Esophagus (tissue), 2 donors: Measurements from ENCODE around the gene CEMIP. TPM values are rescaled to one million over a fixed set of nuclear protein-coding genes. Genes with fewer than 3 reads are reported as not detected.

ENCODE experiments used
- H3K27ac ChIP-seq, 2 donors: one replicate each; pipeline ENCODE4 v1.5.1; 2013; ENCODE audit warnings: low read depth in 2 of 2, mild to moderate bottlenecking in 2 of 2, inconsistent platforms in 1 of 2, low read length in 1 of 2, moderate library complexity in 1 of 2
- H3K27me3 ChIP-seq, 2 donors: one replicate each; pipeline ENCODE4 v1.6.1; 2013; ENCODE audit warnings: low read length in 2 of 2, control low read depth in 1 of 2, mild to moderate bottlenecking in 1 of 2; ENCODE audit not compliant: insufficient read depth in 2 of 2, control insufficient read depth in 1 of 2
- H3K36me3 ChIP-seq, 2 donors: one replicate each; pipeline ENCODE4 v1.6.1; 2013; ENCODE audit warnings: low read length in 1 of 2; ENCODE audit not compliant: control insufficient read depth in 2 of 2, insufficient read depth in 2 of 2
- H3K4me1 ChIP-seq, 2 donors: one replicate each; pipeline ENCODE4 v1.6.1; 2013; ENCODE audit warnings: low read length in 1 of 2; ENCODE audit not compliant: control insufficient read depth in 2 of 2, insufficient read depth in 2 of 2
- H3K4me3 ChIP-seq, 2 donors: one replicate each; pipeline ENCODE4 v1.5.1; 2013; ENCODE audit warnings: low read length in 2 of 2, mild to moderate bottlenecking in 2 of 2, low read depth in 1 of 2, moderate library complexity in 1 of 2
- H3K9me3 ChIP-seq, 2 donors: one replicate each; pipeline ENCODE4 v1.6.1; 2013; ENCODE audit warnings: mild to moderate bottlenecking in 2 of 2, low read depth in 1 of 2, low read length in 1 of 2, moderate library complexity in 1 of 2; ENCODE audit not compliant: control insufficient read depth in 2 of 2, insufficient read depth in 1 of 2
- WGBS, 2 donors: extraction: QIAGEN DNeasy Blood & Tissue Kit; methylation state at CpG; one replicate each; pipeline ENCODE4 v1.1.7; 2013; 5-methylcytosine and 5-hydroxymethylcytosine counted together
- polyA plus RNA-seq, 2 donors: library from polyadenylated mRNA; stranded (reverse); fragments of 200-250 nt; gene quantifications; one replicate each; pipeline ENCODE4 v1.2.3, GENCODE V29; 2013
- donor health status: healthy with polysubstance abuse.
- donor health status: Bipolar disorder and iron deficiency.

Gene CEMIP
- polyA plus RNA-seq, 2 donors: 2.0 to 2.2 TPM

- Histone ChIP-seq H3K4me1 (no peaks in the 10 kb centered on the region), H3K36me3 (peaks cover 0 to 4% of the 10 kb centered on the region in 2 donors), H3K4me3 (no peak overlapping the region), H3K27ac (no peak overlapping the region), H3K9me3 (no peaks in the 10 kb centered on the region), H3K27me3 (no peaks in the 10 kb centered on the region)
- 72% methylated on average over 6 of the region's 6 CpGs for WGBS, 2 donors
Measured at GRCh38 chr15:80885016-80885579, 105.9 kb downstream of the CEMIP start.

DNA sequence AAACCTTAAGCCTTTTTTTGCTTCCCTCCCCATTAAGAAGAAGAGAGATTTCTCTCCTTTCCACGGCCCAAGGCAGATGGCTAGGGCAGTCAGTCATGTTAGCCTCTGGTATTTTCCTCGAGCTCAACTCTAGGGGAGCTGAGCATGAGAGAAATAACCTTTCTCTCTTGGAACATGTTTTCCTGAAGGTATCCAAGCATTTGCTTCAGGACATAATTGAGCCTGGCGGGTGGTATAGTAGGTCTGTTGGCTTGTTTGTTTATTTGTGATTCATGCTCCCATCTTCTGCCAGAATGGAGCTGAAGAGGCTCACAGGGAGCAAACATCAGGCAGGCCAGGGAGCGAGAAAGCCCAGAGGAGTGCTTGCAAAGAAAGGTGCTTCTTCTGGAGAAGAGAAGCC is 108.0 kb downstream of the CEMIP start:
- Histone ChIP-seq H3K9me3 (no peaks in the 10 kb centered on the region), H3K27me3 (no peaks in the 10 kb centered on the region), H3K4me3 (no peak overlapping the region), H3K4me1 (no peaks in the 10 kb centered on the region), H3K27ac (no peak overlapping the region), H3K36me3 (no peaks in the 10 kb centered on the region)
- WGBS, 2 donors: 62 to 80% methylated on average over 4 of the region's 4 CpGs

GRCh38 chr15:80888846-80889245 is 109.7 kb downstream of the CEMIP start:
- Histone ChIP-seq H3K36me3 (no peaks in the 10 kb centered on the region), H3K27ac (no peak overlapping the region), H3K27me3 (no peaks in the 10 kb centered on the region), H3K4me1 (no peaks in the 10 kb centered on the region), H3K9me3 (no peaks in the 10 kb centered on the region), H3K4me3 (no peak overlapping the region)
- WGBS, 2 donors: 85 to 91% methylated on average over 3 of the region's 3 CpGs

GRCh38 chr15:80890341-80891005 is 111.3 kb downstream of the CEMIP start:
- Histone ChIP-seq H3K4me3 (no peak overlapping the region), H3K4me1 (no peaks in the 10 kb centered on the region), H3K27ac (no peak overlapping the region), H3K36me3 (no peaks in the 10 kb centered on the region), H3K27me3 (no peaks in the 10 kb centered on the region), H3K9me3 (no peaks in the 10 kb centered on the region)
- WGBS, 2 donors: 83 to 86% methylated on average over 8 of the region's 8 CpGs

DNA sequence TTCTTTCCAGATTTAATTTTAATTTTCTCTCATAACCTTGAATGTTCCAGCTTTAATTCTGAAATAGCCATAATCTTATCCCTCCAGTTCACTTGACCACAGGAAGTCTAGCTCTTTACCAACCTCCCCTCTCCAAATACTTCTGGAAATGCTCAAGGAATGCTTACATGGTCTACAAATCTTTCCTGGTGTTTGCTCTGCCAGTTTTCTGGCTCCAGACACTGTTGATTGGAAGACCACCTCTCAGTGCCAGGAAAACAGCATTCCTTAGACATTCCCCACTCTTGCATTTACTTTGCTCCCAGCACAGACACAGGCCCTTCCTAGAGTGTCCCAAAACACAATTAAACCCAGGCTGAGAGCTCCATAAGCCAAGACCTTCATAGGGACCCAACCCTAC is 111.8 kb downstream of the CEMIP start:
- H3K36me3 ChIP-seq: peaks cover 0 to 2% of the 10 kb centered on the region in 2 donors
- H3K4me3 ChIP-seq: no peak overlapping the region
- no peaks in the 10 kb centered on the region for H3K9me3 ChIP-seq
- H3K4me1 ChIP-seq: no peaks in the 10 kb centered on the region
- H3K27ac ChIP-seq: no peak overlapping the region
- H3K27me3 ChIP-seq: no peaks in the 10 kb centered on the region

DNA sequence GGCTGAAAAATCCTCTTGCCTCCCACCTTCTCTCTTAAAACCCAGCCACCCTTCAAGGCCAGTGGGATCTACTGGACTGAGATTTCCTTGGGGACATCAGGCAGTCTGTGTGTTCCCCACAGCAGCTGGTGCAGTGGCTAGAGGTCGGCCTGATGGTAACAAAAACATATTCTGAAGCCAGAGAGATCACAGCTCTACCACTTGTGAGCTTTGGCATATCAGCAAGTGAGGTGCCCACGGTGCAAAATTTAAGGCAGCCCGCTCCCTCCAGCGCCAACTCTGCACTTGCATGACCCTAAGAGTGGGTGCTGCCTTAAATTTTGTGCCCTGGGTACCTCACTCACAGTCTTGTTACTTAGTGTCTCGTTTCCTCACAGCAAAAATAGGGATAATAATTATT is 113.2 kb downstream of the CEMIP start:
- no peaks in the 10 kb centered on the region for H3K4me1 ChIP-seq
- H3K27me3 ChIP-seq: no peaks in the 10 kb centered on the region
- H3K9me3 ChIP-seq: no peaks in the 10 kb centered on the region
- H3K27ac ChIP-seq: no peak overlapping the region
- no peak overlapping the region for H3K4me3 ChIP-seq
- 89 to 91% methylated on average over 5 of the region's 5 CpGs for WGBS, 2 donors
- peaks cover 0 to 5% of the 10 kb centered on the region in 2 donors for H3K36me3 ChIP-seq

DNA sequence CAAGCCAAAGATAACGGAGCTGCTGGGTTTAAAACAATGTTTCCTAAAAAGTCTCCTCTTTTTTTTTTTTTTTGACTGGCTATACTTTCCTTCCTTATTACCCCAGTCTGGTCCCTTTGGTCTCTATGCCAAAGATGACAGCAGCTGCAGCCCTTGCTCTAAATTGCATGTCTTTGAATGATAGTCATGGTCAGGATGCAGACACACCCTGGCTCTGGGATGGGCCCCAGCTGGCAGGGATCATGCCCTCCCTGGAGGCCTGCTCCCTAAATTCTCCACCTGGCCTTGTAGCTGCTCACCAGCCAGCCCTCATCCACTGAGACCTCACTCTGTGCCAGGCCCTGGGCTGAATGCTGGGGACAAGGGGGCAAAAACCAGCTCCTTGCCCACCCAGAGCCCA is 114.6 kb downstream of the CEMIP start:
- 40 to 45% methylated on average over 1 of the region's 1 CpG for WGBS, 2 donors
- H3K36me3 ChIP-seq: peaks cover 2 to 5% of the 10 kb centered on the region in 2 donors

DNA sequence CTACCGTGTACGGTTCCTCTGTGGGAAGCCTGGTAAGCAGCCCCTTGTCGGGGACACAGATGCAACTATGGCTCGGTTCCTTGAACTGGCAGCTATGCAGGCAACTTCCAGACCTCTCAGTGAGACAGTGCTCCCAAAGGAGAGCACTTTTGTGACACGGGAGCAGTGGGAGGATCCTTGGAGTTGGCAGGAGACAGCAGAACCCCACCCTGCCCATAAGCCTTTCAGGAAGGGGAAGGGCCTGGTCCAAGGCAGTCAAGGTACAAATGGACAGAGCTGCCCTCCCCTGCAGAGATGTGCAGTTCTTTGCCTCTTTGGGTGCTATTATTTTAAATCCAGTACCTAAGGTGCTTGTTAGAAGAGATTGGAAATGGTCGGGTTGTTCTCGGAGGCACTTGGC is 115.9 kb downstream of the CEMIP start:
- Histone ChIP-seq H3K9me3 (no peaks in the 10 kb centered on the region), H3K27me3 (no peaks in the 10 kb centered on the region), H3K4me3 (no peak overlapping the region), H3K4me1 (peaks cover 0 to 2% of the 10 kb centered on the region in 2 donors), H3K36me3 (peaks cover 2 to 5% of the 10 kb centered on the region in 2 donors), H3K27ac (no peak overlapping the region)
- 85 to 90% methylated on average over 7 of the region's 7 CpGs for WGBS, 2 donors

More for the DNA sequence above, 114.6 kb downstream of the CEMIP start:
- H3K9me3 ChIP-seq: no peaks in the 10 kb centered on the region
- H3K27me3 ChIP-seq: no peaks in the 10 kb centered on the region
- H3K4me1 ChIP-seq: peaks cover 0 to 2% of the 10 kb centered on the region in 2 donors
- no peak overlapping the region for H3K4me3 ChIP-seq
- H3K27ac ChIP-seq: no peak overlapping the region

GRCh38 chr15:80895965-80896364 is 116.8 kb downstream of the CEMIP start:
- Histone ChIP-seq H3K36me3 (peaks cover 2 to 5% of the 10 kb centered on the region in 2 donors), H3K9me3 (no peaks in the 10 kb centered on the region), H3K4me1 (peaks cover 0 to 2% of the 10 kb centered on the region in 2 donors), H3K27me3 (no peaks in the 10 kb centered on the region), H3K27ac (no peak overlapping the region), H3K4me3 (no peak overlapping the region)
- 95 to 98% methylated on average over 2 of the region's 2 CpGs for WGBS, 2 donors

GRCh38 chr15:80898040-80898439 is 118.9 kb downstream of the CEMIP start:
- no peak overlapping the region for H3K4me3 ChIP-seq
- 72 to 78% methylated on average over 2 of the region's 2 CpGs for WGBS, 2 donors
- peaks cover 2 to 5% of the 10 kb centered on the region in 2 donors for H3K36me3 ChIP-seq
- no peak overlapping the region for H3K27ac ChIP-seq
- no peaks in the 10 kb centered on the region for H3K9me3 ChIP-seq
- H3K27me3 ChIP-seq: no peaks in the 10 kb centered on the region
- peaks cover 0 to 2% of the 10 kb centered on the region in 2 donors for H3K4me1 ChIP-seq
